T-helper 2 cell treated with Interferon-gamma antibody and Interleukin-4, amounts not matched to agents 5 μg/mL and 100 μg/mL, for 36 hours (primary cell): ENCODE results near the gene SLC4A9.
A peak's percentile ranks its signal among the peaks of the same experiment; 100 is the strongest.

Source experiments
- DNase-seq: peaks from one replicate; pipeline ENCODE4 v3.0.0; 2021; ENCODE audit warnings: low spot score
- H3K27ac Mint-ChIP-seq: one replicate; pipeline ENCODE4 v1.8.0; 2021; ENCODE audit warnings: mild to moderate bottlenecking, mixed read lengths
- H3K27me3 Mint-ChIP-seq: one replicate; pipeline ENCODE4 v1.8.0; 2021; ENCODE audit warnings: low read depth, mixed read lengths
- H3K36me3 Mint-ChIP-seq: one replicate; pipeline ENCODE4 v1.8.0; 2021; ENCODE audit warnings: low read depth, mixed read lengths
- H3K4me1 Mint-ChIP-seq: one replicate; pipeline ENCODE4 v1.8.0; 2021; ENCODE audit warnings: low read depth, mixed read lengths
- H3K4me3 Mint-ChIP-seq: one replicate; pipeline ENCODE4 v1.8.0; 2022; ENCODE audit warnings: mild to moderate bottlenecking, moderate library complexity, mixed read lengths
- H3K9me3 Mint-ChIP-seq: one replicate; pipeline ENCODE4 v1.8.0; 2021; ENCODE audit warnings: mixed read lengths

The SLC4A9 gene

GRCh38 chr5:140382866-140383265, 22.9 kb downstream of the SLC4A9 start:
- no peaks in the 10 kb centered on the region for H3K27me3 Mint-ChIP-seq
- DNase-seq, result no peak
- H3K9me3 Mint-ChIP-seq, result no peaks in the 10 kb centered on the region
- peaks cover 3% of the 10 kb centered on the region for H3K4me1 Mint-ChIP-seq
- H3K27ac Mint-ChIP-seq, result no peak overlapping the region
- H3K36me3 Mint-ChIP-seq, result no peaks in the 10 kb centered on the region
- H3K4me3 Mint-ChIP-seq, result no peak overlapping the region

GRCh38 chr5:140383300-140383699, 23.3 kb downstream of the SLC4A9 start:
- Mint-ChIP-seq H3K9me3 (no peaks in the 10 kb centered on the region), H3K4me3 (no peak overlapping the region), H3K27ac (no peak overlapping the region), H3K27me3 (no peaks in the 10 kb centered on the region), H3K36me3 (no peaks in the 10 kb centered on the region), H3K4me1 (peaks cover 3% of the 10 kb centered on the region)
- DNase-seq, result no peak

GRCh38 chr5:140388052-140388451, 28.1 kb downstream of the SLC4A9 start:
- Mint-ChIP-seq H3K4me3 (no peak overlapping the region), H3K36me3 (no peaks in the 10 kb centered on the region), H3K27me3 (no peaks in the 10 kb centered on the region), H3K9me3 (no peaks in the 10 kb centered on the region), H3K4me1 (peaks cover 3% of the 10 kb centered on the region), H3K27ac (no peak overlapping the region)
- no peak for DNase-seq

- no peaks in the 10 kb centered on the region for H3K4me1 Mint-ChIP-seq
- no peak overlapping the region for H3K27ac Mint-ChIP-seq
- no peaks in the 10 kb centered on the region for H3K9me3 Mint-ChIP-seq
- DNase-seq, result no peak
- no peaks in the 10 kb centered on the region for H3K36me3 Mint-ChIP-seq
- no peak overlapping the region for H3K4me3 Mint-ChIP-seq
- no peaks in the 10 kb centered on the region for H3K27me3 Mint-ChIP-seq
These were observed 31.3 kb downstream of the SLC4A9 start for GRCh38 chr5:140391312-140391711.

- DNase-seq, result no peak
- Mint-ChIP-seq H3K4me1 (no peaks in the 10 kb centered on the region), H3K27me3 (no peaks in the 10 kb centered on the region), H3K4me3 (no peak overlapping the region), H3K36me3 (no peaks in the 10 kb centered on the region), H3K9me3 (no peaks in the 10 kb centered on the region), H3K27ac (no peak overlapping the region)
These were observed 31.7 kb downstream of the SLC4A9 start for GRCh38 chr5:140391732-140392131.

- Mint-ChIP-seq H3K4me1 (no peaks in the 10 kb centered on the region), H3K36me3 (no peaks in the 10 kb centered on the region), H3K9me3 (no peaks in the 10 kb centered on the region), H3K4me3 (no peak overlapping the region), H3K27ac (no peak overlapping the region), H3K27me3 (no peaks in the 10 kb centered on the region)
- no peak for DNase-seq
These were observed 33.7 kb downstream of the SLC4A9 start for GRCh38 chr5:140393738-140394137.

GRCh38 chr5:140398379-140398811, 38.4 kb downstream of the SLC4A9 start:
- DNase-seq, result no peak
- Mint-ChIP-seq H3K36me3 (peaks cover 2% of the 10 kb centered on the region), H3K4me1 (peaks cover 13% of the 10 kb centered on the region), H3K9me3 (no peaks in the 10 kb centered on the region), H3K27ac (no peak overlapping the region), H3K4me3 (no peak overlapping the region), H3K27me3 (no peaks in the 10 kb centered on the region)

GRCh38 chr5:140399979-140400729, 40.2 kb downstream of the SLC4A9 start:
- no peak overlapping the region for H3K27ac Mint-ChIP-seq
- H3K9me3 Mint-ChIP-seq, result no peaks in the 10 kb centered on the region
- peaks cover 12% of the 10 kb centered on the region for H3K36me3 Mint-ChIP-seq
- no peak overlapping the region for H3K4me3 Mint-ChIP-seq
- no peak for DNase-seq
- H3K27me3 Mint-ChIP-seq, result no peaks in the 10 kb centered on the region
- peaks cover 26% of the 10 kb centered on the region for H3K4me1 Mint-ChIP-seq

- Mint-ChIP-seq H3K27ac (no peak overlapping the region), H3K4me3 (no peak overlapping the region), H3K9me3 (no peaks in the 10 kb centered on the region), H3K36me3 (peaks cover 14% of the 10 kb centered on the region), H3K4me1 (peaks cover 28% of the 10 kb centered on the region), H3K27me3 (no peaks in the 10 kb centered on the region)
- peak; percentile 87 for DNase-seq
These were observed 40.9 kb downstream of the SLC4A9 start for GRCh38 chr5:140400730-140401361.

- peak; percentile 98 for DNase-seq
- Mint-ChIP-seq H3K36me3 (peaks cover 18% of the 10 kb centered on the region), H3K9me3 (no peaks in the 10 kb centered on the region), H3K27ac (no peak within 1 kb of the TSS), H3K4me3 (no peak within 1 kb of the TSS), H3K4me1 (peaks cover 30% of the 10 kb centered on the region), H3K27me3 (no peaks in the 10 kb centered on the region)
These were observed 41.6 kb downstream of the SLC4A9 start, which contains the start of gene ANKHD1 for GRCh38 chr5:140401362-140402257. ANKHD1 (plus strand) TSS chr5:140401833; CDS start chr5:140401968, 135 bp downstream.

GRCh38 chr5:140402258-140403074, 42.5 kb downstream of the SLC4A9 start:
- Mint-ChIP-seq H3K4me1 (peaks cover 30% of the 10 kb centered on the region), H3K36me3 (peaks cover 18% of the 10 kb centered on the region), H3K27me3 (no peaks in the 10 kb centered on the region), H3K27ac (no peak overlapping the region), H3K9me3 (no peaks in the 10 kb centered on the region), H3K4me3 (no peak overlapping the region)
- DNase-seq, result peak; percentile 64

GRCh38 chr5:140403613-140404012, 43.6 kb downstream of the SLC4A9 start:
- H3K27me3 Mint-ChIP-seq, result no peaks in the 10 kb centered on the region
- no peaks in the 10 kb centered on the region for H3K9me3 Mint-ChIP-seq
- H3K4me3 Mint-ChIP-seq, result no peak overlapping the region
- H3K36me3 Mint-ChIP-seq, result peaks cover 21% of the 10 kb centered on the region
- peak overlapping the region; percentile 68 for H3K27ac Mint-ChIP-seq
- DNase-seq, result no peak
- H3K4me1 Mint-ChIP-seq, result peaks cover 30% of the 10 kb centered on the region

GRCh38 chr5:140408750-140409241, 48.8 kb downstream of the SLC4A9 start:
- no peaks in the 10 kb centered on the region for H3K27me3 Mint-ChIP-seq
- no peak overlapping the region for H3K27ac Mint-ChIP-seq
- no peak for DNase-seq
- H3K9me3 Mint-ChIP-seq, result no peaks in the 10 kb centered on the region
- peaks cover 21% of the 10 kb centered on the region for H3K4me1 Mint-ChIP-seq
- H3K36me3 Mint-ChIP-seq, result peaks cover 21% of the 10 kb centered on the region
- no peak overlapping the region for H3K4me3 Mint-ChIP-seq
